HG03469 (cell line): ENCODE data around the gene KLF6.
A peak's percentile ranks its signal among the peaks of the same experiment; 100 is the strongest.

Experiments used
- ATAC-seq: cut with Tn5 transposase; IDR thresholded peaks from one replicate; pipeline ENCODE4 v1.9.1; 2021; ENCODE audit warnings: mild to moderate bottlenecking, moderate library complexity, moderate number of reproducible peaks; ENCODE audit not compliant: unreplicated experiment

Gene KLF6

GRCh38 chr10:3776796-3777571, 8.0 kb downstream of the KLF6 start:
- no peak for ATAC-seq

- no peak for ATAC-seq
Observed at GRCh38 chr10:3775696-3776551, 9.1 kb downstream of the KLF6 start.

- no peak for ATAC-seq
Observed at GRCh38 chr10:3774814-3775695, 10.0 kb downstream of the KLF6 start.

GRCh38 chr10:3774018-3774813, 10.8 kb downstream of the KLF6 start:
- ATAC-seq: no peak

GRCh38 chr10:3773460-3774017, 11.5 kb downstream of the KLF6 start:
- ATAC-seq: no peak

GRCh38 chr10:3772361-3773171, 12.4 kb downstream of the KLF6 start:
- ATAC-seq: no peak

- ATAC-seq: no peak
Observed at GRCh38 chr10:3770611-3771110, 14.3 kb downstream of the KLF6 start.

- ATAC-seq: no peak
Observed at GRCh38 chr10:3769556-3769955, 15.5 kb downstream of the KLF6 start.

- no peak for ATAC-seq
Observed at GRCh38 chr10:3766046-3766756, 18.8 kb downstream of the KLF6 start.

GRCh38 chr10:3765146-3765545, 19.9 kb downstream of the KLF6 start:
- no peak for ATAC-seq

GRCh38 chr10:3764626-3765112, 20.3 kb downstream of the KLF6 start:
- ATAC-seq: no peak

- ATAC-seq: no peak
Observed at GRCh38 chr10:3763852-3764625, 21.0 kb downstream of the KLF6 start.

- ATAC-seq: no peak
Observed at GRCh38 chr10:3763035-3763456, 22.0 kb downstream of the KLF6 start.

- no peak for ATAC-seq
Observed at GRCh38 chr10:3762309-3762708, 22.7 kb downstream of the KLF6 start.

- ATAC-seq: no peak
Observed at GRCh38 chr10:3761904-3762303, 23.1 kb downstream of the KLF6 start.

GRCh38 chr10:3761021-3761686, 23.9 kb downstream of the KLF6 start:
- ATAC-seq: peak; percentile 42

- ATAC-seq: no peak
Observed at GRCh38 chr10:3760083-3760482, 24.9 kb downstream of the KLF6 start.
